Measurements from ENCODE around the gene LMAN1L.
A peak's percentile ranks its signal among the peaks of the same experiment; 100 is the strongest.

The LMAN1L gene

GRCh38 chr15:74855857-74856256, 43.2 kb downstream of the LMAN1L start:
- DNase-seq (ENCODE audit: low read depth in 3 of 3, low spot score in 1 of 3), result no peak

- DNase-seq (ENCODE audit: low read depth in 3 of 3, low spot score in 1 of 3), result no peak
Measured at GRCh38 chr15:74856537-74856936, 43.9 kb downstream of the LMAN1L start.

DNA sequence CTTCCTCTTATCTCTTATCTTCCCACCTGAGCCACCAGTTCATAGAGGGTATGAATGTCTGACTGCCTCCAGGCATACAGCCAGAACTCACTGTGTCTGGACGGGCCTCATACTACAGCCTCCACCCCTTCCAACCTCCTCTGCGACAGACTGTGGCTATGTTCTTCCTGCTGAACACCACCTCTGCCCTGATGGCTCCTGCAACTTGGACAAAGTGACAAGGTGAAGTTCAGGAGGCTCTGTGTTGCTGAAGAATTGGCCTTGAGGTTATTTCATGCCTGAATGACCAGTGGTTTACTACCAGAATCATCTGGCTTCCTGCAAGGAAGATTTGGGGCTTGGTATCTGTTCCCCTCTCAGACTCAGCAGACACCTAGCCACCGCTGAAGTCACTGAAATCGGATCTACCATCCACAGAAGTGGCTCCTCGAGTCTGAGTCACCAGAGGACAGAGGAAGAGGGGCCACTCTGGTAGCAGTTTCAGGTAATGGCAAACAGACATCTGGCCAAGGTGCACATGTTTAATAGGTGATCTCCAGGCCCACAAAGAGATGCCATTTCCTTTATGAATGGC, 44.5 kb downstream of the LMAN1L start:
- DNase-seq (ENCODE audit: low read depth in 3 of 3, low spot score in 1 of 3), result no peak

DNA sequence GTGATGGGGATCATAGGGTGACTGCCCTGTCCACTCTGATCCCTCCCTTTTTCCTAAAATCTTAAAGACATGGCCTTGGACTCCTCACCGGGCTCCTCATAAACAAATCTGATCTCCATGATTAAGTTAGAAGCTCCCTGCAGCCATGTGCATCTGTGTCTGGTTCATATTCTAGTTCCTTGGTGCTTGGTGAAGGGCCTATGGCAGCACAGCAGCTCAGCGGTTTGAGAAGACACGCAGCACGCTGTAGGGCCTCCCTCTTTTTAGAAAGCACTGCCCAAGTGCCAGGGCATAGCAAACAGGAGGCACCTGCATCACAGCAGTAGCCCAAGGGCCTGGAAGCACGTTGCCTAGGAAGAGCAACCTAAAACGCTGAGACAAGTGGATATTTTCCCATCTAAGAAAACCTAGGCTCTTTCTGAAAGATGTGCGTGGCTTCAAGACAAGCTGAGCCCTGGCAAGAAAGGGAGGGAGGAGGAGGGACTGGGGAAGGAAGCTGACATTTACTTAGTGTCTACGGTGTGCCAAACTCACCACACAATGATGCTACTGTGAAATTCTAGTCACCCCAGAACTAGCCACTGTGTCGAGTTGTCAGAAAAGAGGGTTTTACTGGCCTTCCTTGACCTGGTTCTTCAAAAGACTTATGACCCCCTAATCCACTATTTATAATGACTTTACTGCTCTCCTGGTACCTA, 45.2 kb downstream of the LMAN1L start:
- no peak for DNase-seq (ENCODE audit: low read depth in 3 of 3, low spot score in 1 of 3)

DNA sequence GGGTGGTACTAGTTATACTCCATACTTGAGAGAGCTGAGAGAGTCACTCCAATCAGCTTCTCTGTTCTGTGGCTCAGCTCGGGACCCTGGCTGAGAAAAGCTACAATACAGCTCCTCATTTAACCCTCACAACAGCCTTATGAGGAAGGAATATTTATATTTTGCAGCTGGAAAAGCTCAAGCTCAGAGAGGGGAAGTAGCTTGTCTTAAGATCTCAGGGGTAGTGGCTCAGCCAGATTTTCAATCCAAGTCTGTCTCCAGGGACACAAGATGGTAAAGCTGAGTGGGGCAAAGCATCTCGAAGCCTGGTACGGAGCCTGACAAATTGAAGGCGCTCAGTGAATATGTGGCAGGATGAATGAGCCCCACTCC, 45.7 kb downstream of the LMAN1L start:
- no peak for DNase-seq (ENCODE audit: low read depth in 3 of 3, low spot score in 1 of 3)

- no peak for DNase-seq (ENCODE audit: low read depth in 3 of 3, low spot score in 1 of 3)
Measured at GRCh38 chr15:74863239-74864056, 50.8 kb downstream of the LMAN1L start.

- DNase-seq (ENCODE audit: low read depth in 3 of 3, low spot score in 1 of 3), result no peak
Measured at GRCh38 chr15:74864296-74864695, 51.7 kb downstream of the LMAN1L start.

- no peak for DNase-seq (ENCODE audit: low read depth in 3 of 3, low spot score in 1 of 3)
Measured at GRCh38 chr15:74865316-74865715, 52.7 kb downstream of the LMAN1L start.

DNA sequence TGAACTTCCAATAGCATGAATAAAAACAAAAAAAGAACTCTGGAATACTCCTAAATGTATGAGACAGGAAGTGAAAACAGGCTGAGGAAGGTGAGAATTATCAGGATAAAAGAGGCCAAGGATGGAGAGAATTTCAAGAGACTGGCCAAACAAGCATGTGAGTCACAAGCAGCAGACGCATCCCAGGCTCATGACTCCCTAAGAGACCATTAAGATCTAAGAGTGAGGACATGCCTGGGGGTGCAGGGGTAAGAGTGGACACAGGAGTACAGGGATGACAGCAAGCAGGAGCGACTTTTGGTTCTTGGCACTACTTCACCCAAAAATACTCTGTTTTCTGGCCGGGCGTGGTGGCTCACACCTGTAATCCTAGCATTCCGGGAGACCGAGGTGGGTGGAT, 53.5 kb downstream of the LMAN1L start:
- DNase-seq (ENCODE audit: low read depth in 3 of 3, low spot score in 1 of 3), result no peak

GRCh38 chr15:74867466-74868038, 54.9 kb downstream of the LMAN1L start:
- DNase-seq (ENCODE audit: low read depth in 3 of 3, low spot score in 1 of 3), result no peak

GRCh38 chr15:74868059-74868458, 55.4 kb downstream of the LMAN1L start:
- DNase-seq (ENCODE audit: low read depth in 3 of 3, low spot score in 1 of 3), result no peak

GRCh38 chr15:74869372-74869725, 56.7 kb downstream of the LMAN1L start:
- no peak for DNase-seq (ENCODE audit: low read depth in 3 of 3, low spot score in 1 of 3)

GRCh38 chr15:74869726-74870407, 57.2 kb downstream of the LMAN1L start:
- no peak for DNase-seq (ENCODE audit: low read depth in 3 of 3, low spot score in 1 of 3)

- DNase-seq (ENCODE audit: low read depth in 3 of 3, low spot score in 1 of 3), result no peak
Measured at GRCh38 chr15:74870436-74871215, 58.0 kb downstream of the LMAN1L start.

DNA sequence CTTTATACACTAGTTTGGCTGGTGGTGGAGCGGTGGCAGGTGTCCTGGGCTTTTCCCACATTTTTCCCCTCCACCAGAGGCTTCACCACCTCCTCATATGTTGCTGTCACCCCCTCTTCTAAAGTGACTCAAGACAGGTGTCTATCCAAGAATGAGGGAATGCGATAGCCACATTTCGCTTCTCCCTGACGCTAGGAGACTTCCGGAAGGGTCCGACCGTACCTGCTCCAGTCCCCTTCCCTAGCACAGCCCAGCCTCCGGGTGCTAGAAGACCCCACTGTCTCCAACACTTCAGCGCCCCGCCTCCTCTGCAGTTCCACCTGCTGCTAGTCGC, 60.0 kb downstream of the LMAN1L start:
- DNase-seq (ENCODE audit: low read depth in 3 of 3, low spot score in 1 of 3), result no peak

DNA sequence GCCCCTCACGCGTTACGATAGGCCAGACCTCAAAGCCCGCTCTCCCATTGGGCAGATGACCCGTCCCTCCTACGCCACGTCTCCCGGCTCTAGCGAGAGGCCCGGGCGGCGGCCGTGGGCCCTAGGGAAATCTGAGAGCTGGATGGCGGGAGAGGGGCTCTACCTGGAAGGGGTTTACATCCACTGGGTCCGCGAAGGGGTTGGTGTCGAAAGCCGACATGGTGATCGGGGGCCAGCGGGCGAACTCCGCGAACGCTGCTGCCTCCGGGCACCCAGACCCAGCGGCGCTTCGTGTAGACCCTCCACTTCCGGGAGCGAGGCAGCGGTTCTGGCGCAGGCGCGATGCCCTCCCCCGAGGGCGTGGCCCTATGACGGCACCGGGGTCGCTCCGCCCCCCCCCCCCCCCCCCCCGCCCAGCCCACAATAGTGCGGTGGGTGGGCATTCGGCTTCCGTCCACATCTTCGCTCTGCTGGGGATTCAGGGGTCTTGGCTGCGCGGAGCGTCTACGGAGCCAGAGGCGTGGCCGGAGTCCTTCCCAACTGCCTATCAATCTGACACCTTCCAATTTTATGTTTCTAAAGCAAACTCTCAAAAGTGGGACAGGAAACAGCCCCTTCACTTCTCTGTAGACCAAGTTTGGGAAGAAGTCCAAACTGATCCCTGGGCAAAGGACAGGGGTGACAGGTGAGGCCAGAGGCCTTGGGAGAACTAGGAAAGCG, 60.6 kb downstream of the LMAN1L start, which contains the start of gene SCAMP2:
Gene SCAMP2 (minus strand): TSS at position 330 of the 720 bp plus-strand sequence. CDS start 110 bp downstream, at position 220.
- DNase-seq (ENCODE audit: low read depth in 3 of 3, low spot score in 1 of 3), result peak; percentile 72 to 76 (median 73)

GRCh38 chr15:74873756-74874424, 61.3 kb downstream of the LMAN1L start:
- no peak for DNase-seq (ENCODE audit: low read depth in 3 of 3, low spot score in 1 of 3)
